IMR-90 (cell line): ENCODE data around the gene RPGRIP1L. TPM values are rescaled to one million over a fixed set of nuclear protein-coding genes. Genes with fewer than 3 reads are reported as not detected.

ENCODE experiments used
- ATAC-seq: fragments of 200-7000 bp; cut with Tn5 transposase; 2 replicates; pipeline ENCODE4 v1.9.1; 2020; ENCODE audit warnings: low read depth, mild to moderate bottlenecking, moderate library complexity
- BruUV-seq: library from RNA; stranded (reverse); fragments of 400-500 nt; replicated peaks from 2 replicates; lab custom pipeline; 2021; lab: Mats Ljungman, UMichigan
- CTCF ChIA-PET: fragments of 300-600 bp; formaldehyde crosslinking; extraction: SDS; loops from one replicate; lab custom pipeline; 2021; ENCODE audit warnings: antibody characterized with exemption; lab: Yijun Ruan, JAX
- POLR2A ChIA-PET: fragments of 300-600 bp; sonication (Branson Sonifier 250); formaldehyde crosslinking; loops from one replicate; lab custom pipeline; 2022; ENCODE audit warnings: antibody characterized with exemption; ENCODE audit not compliant: unreplicated experiment; lab: Charles Lee
- DNase-seq: peaks from one replicate; pipeline ENCODE4 v3.0.0; 2013
- H2AFZ ChIP-seq: replicated peaks from 2 replicates; pipeline ENCODE3; 2013; ENCODE audit warnings: low read length, mild to moderate bottlenecking; ENCODE audit not compliant: poor library complexity
- H2AK5ac ChIP-seq: 2 replicates; pipeline ENCODE4 v1.6.1; 2013; ENCODE audit warnings: low read depth, low read length, inconsistent platforms
- H2AK9ac ChIP-seq: replicated peaks from 2 replicates; pipeline ENCODE3; 2013; ENCODE audit warnings: mild to moderate bottlenecking, low read depth, low read length, moderate library complexity; ENCODE audit not compliant: poor library complexity
- H2BK120ac ChIP-seq: 2 replicates; pipeline ENCODE4 v1.6.1; 2013; ENCODE audit warnings: low read depth, low read length, inconsistent platforms
- H2BK15ac ChIP-seq: 3 replicates; pipeline ENCODE4 v1.6.1; 2013; ENCODE audit warnings: low read depth, low read length, inconsistent platforms
- H2BK20ac ChIP-seq: 2 replicates; pipeline ENCODE4 v1.6.1; 2013; ENCODE audit warnings: low read depth, mild to moderate bottlenecking, inconsistent platforms, low read length, moderate library complexity
- H2BK5ac ChIP-seq: 2 replicates; pipeline ENCODE4 v1.6.1; 2013; ENCODE audit warnings: mild to moderate bottlenecking, low read depth, low read length, inconsistent platforms; ENCODE audit not compliant: poor library complexity, severe bottlenecking
- H3K14ac ChIP-seq: replicated peaks from 2 replicates; pipeline ENCODE4 v1.6.1; 2013; ENCODE audit warnings: low read depth, low read length, inconsistent platforms
- H3K18ac ChIP-seq: 2 replicates; pipeline ENCODE4 v1.6.1; 2013; ENCODE audit warnings: low read depth, low read length, control low read depth
- H3K23ac ChIP-seq: 2 replicates; pipeline ENCODE4 v1.6.1; 2013; ENCODE audit warnings: low read depth, low read length, inconsistent platforms
- H3K27ac ChIP-seq: 2 replicates; pipeline ENCODE4 v1.5.1; 2013; ENCODE audit warnings: mild to moderate bottlenecking, control low read depth, low read length; ENCODE audit not compliant: insufficient read depth
- H3K27me3 ChIP-seq: 2 replicates; pipeline ENCODE4 v1.6.1; 2013; ENCODE audit warnings: low read length; ENCODE audit not compliant: control insufficient read depth, insufficient read depth
- H3K36me3 ChIP-seq: 2 replicates; pipeline ENCODE4 v1.6.1; 2013; ENCODE audit warnings: low read length, mixed read lengths; ENCODE audit not compliant: control insufficient read depth, insufficient read depth
- H3K4ac ChIP-seq: 2 replicates; pipeline ENCODE4 v1.6.1; 2013; ENCODE audit warnings: low read depth, low read length, inconsistent platforms
- H3K4me1 ChIP-seq: 2 replicates; pipeline ENCODE4 v1.6.1; 2013; ENCODE audit warnings: low read length, mixed read lengths; ENCODE audit not compliant: control insufficient read depth, insufficient read depth
- H3K4me2 ChIP-seq: 2 replicates; pipeline ENCODE4 v1.6.1; 2013; ENCODE audit warnings: low read depth, mild to moderate bottlenecking, control low read depth, low read length, moderate library complexity
- H3K4me3 ChIP-seq: 2 replicates; pipeline ENCODE4 v1.5.1; 2013; ENCODE audit warnings: low read depth, mild to moderate bottlenecking, control low read depth, low read length, moderate library complexity; ENCODE audit not compliant: insufficient read depth
- H3K56ac ChIP-seq: 2 replicates; pipeline ENCODE4 v1.6.1; 2013; ENCODE audit warnings: low read length, inconsistent platforms; ENCODE audit not compliant: insufficient read depth; ENCODE audit errors: extremely low read depth
- H3K79me1 ChIP-seq, 2 experiments: 2 replicates each; pipeline ENCODE4 v1.6.1; 2013; ENCODE audit warnings: low read length in 2 of 2, inconsistent platforms in 1 of 2, low read depth in 1 of 2
- H3K9ac ChIP-seq: 2 replicates; pipeline ENCODE4 v1.6.1; 2013; ENCODE audit warnings: low read depth, low read length, control low read depth
- H3K9me1 ChIP-seq: 2 replicates; pipeline ENCODE4 v1.6.1; 2013; ENCODE audit warnings: low read length, inconsistent platforms; ENCODE audit not compliant: insufficient read depth
- H3K9me3 ChIP-seq: 2 replicates; pipeline ENCODE4 v1.6.1; 2013; ENCODE audit warnings: low read length; ENCODE audit not compliant: control insufficient read depth, insufficient read depth
- H4K20me1 ChIP-seq: 2 replicates; pipeline ENCODE4 v1.6.1; 2013; ENCODE audit warnings: low read length, inconsistent platforms; ENCODE audit not compliant: insufficient read depth
- H4K5ac ChIP-seq: 2 replicates; pipeline ENCODE4 v1.6.1; 2013; ENCODE audit warnings: mild to moderate bottlenecking, low read depth, low read length, control low read depth
- H4K8ac ChIP-seq, 2 experiments: 2 replicates each; pipeline ENCODE4 v1.6.1; 2013; ENCODE audit warnings: low read depth in 2 of 2, low read length in 2 of 2, control low read depth in 1 of 2, inconsistent platforms in 1 of 2
- H4K91ac ChIP-seq: 2 replicates; pipeline ENCODE4 v1.6.1; 2013; ENCODE audit warnings: low read depth, low read length, inconsistent platforms; ENCODE audit not compliant: insufficient read depth
- BHLHE40 ChIP-seq: fragments of 150-350 bp; IDR thresholded peaks from 2 replicates; pipeline ENCODE4 v1.6.1; 2016; ENCODE audit warnings: mild to moderate bottlenecking, low read depth, low read length
- CEBPB ChIP-seq: IDR thresholded peaks from 2 replicates; pipeline ENCODE4 v1.6.1; 2012; ENCODE audit warnings: low read depth, low read length, improper control_type of control experiment
- CHD1 ChIP-seq: IDR thresholded peaks from 2 replicates; pipeline ENCODE4 v1.6.1; 2012; ENCODE audit warnings: low read depth, low read length, improper control_type of control experiment
- CTCF ChIP-seq: conservative IDR thresholded peaks from 2 replicates; pipeline ENCODE4 v1.5.1; 2012; ENCODE audit warnings: mild to moderate bottlenecking, low read depth, low read length, improper control_type of control experiment
- ELK1 ChIP-seq: fragments of 150-350 bp; IDR thresholded peaks from 2 replicates; pipeline ENCODE4 v1.6.1; 2016; ENCODE audit warnings: low read depth, mild to moderate bottlenecking, low read length, moderate library complexity, borderline replicate concordance
- FOS ChIP-seq: fragments of 150-350 bp; IDR thresholded peaks from 2 replicates; pipeline ENCODE4 v1.6.1; 2016; ENCODE audit warnings: low read depth, low read length
- MAFK ChIP-seq: IDR thresholded peaks from 2 replicates; pipeline ENCODE4 v1.6.1; 2012; ENCODE audit warnings: low read depth, low read length, improper control_type of control experiment
- MAZ ChIP-seq: IDR thresholded peaks from 2 replicates; pipeline ENCODE4 v1.6.1; 2012; ENCODE audit warnings: low read depth, mild to moderate bottlenecking, low read length, improper control_type of control experiment, moderate library complexity, borderline replicate concordance
- MXI1 ChIP-seq: IDR thresholded peaks from 2 replicates; pipeline ENCODE4 v1.6.1; 2012; ENCODE audit warnings: low read depth, mild to moderate bottlenecking, low read length, moderate library complexity, borderline replicate concordance
- NFE2L2 ChIP-seq: fragments of 150-350 bp; IDR thresholded peaks from 2 replicates; pipeline ENCODE4 v1.6.1; 2016; ENCODE audit warnings: low read depth, mild to moderate bottlenecking, low read length
- POLR2A ChIP-seq: IDR thresholded peaks from 2 replicates; pipeline ENCODE4 v1.6.1; 2012; ENCODE audit warnings: mild to moderate bottlenecking, low read depth, low read length
- RAD21 ChIP-seq: IDR thresholded peaks from 2 replicates; pipeline ENCODE4 v1.6.1; 2012; ENCODE audit warnings: low read length, improper control_type of control experiment
- RCOR1 ChIP-seq: IDR thresholded peaks from 2 replicates; pipeline ENCODE4 v1.6.1; 2012; ENCODE audit warnings: mild to moderate bottlenecking, low read length, improper control_type of control experiment; ENCODE audit not compliant: insufficient replicate concordance
- RFX5 ChIP-seq: IDR thresholded peaks from 2 replicates; pipeline ENCODE4 v1.8.0; 2012; ENCODE audit warnings: low read depth, mild to moderate bottlenecking, low read length, moderate library complexity
- SMC3 ChIP-seq: fragments of 150-350 bp; IDR thresholded peaks from 2 replicates; pipeline ENCODE4 v1.6.1; 2016; ENCODE audit warnings: low read depth, mild to moderate bottlenecking, antibody characterized with exemption, low read length, moderate library complexity
- USF2 ChIP-seq: fragments of 150-350 bp; IDR thresholded peaks from 2 replicates; pipeline ENCODE4 v1.6.1; 2017; ENCODE audit warnings: mild to moderate bottlenecking, antibody characterized with exemption, low read length, low read depth
- WGBS, 2 experiments: methylation state at CpG; one replicate each; pipeline versions ENCODE4 v1.1.5 to v1.1.7; 2013; ENCODE audit warnings: missing lambda C conversion rate in 2 of 2; ENCODE audit not compliant: insufficient read length in 1 of 2; ENCODE audit errors: extremely low coverage in 2 of 2; 5-methylcytosine and 5-hydroxymethylcytosine counted together
- dilution Hi-C: fragments of 300-500 bp; cut with HindIII; formaldehyde crosslinking; loops from one replicate; pipeline ENCODE4 v1.14.3; 2018; ENCODE audit warnings: low sequenced_read_pairs; ENCODE audit not compliant: unreplicated experiment
- in situ Hi-C: fragments of 300-500 bp; cut with MboI; formaldehyde crosslinking; loops from 3 replicates; pipeline ENCODE4 v1.14.3; 2019; ENCODE audit warnings: low sequenced_read_pairs, inconsistent platforms, mixed read lengths
- intact Hi-C: fragments of 100-400 bp; cut with micrococcal nuclease; formaldehyde crosslinking; loops from 2 replicates; pipeline ENCODE4 v1.10.0; 2022
- polyA plus RNA-seq, 3 experiments: library from polyadenylated mRNA; depleted of rRNA; stranded (reverse); fragments of >200 nt; gene quantifications; 2 replicates each; pipeline ENCODE4 v1.2.3, GENCODE V29; 2012; ENCODE audit warnings: low replicate concordance in 1 of 3
- total RNA-seq: library from RNA; depleted of rRNA; stranded (reverse); fragments of >200 nt; gene quantifications from 2 replicates; pipeline ENCODE4 v1.2.3, GENCODE V29; 2012

The RPGRIP1L gene
- total and polyA plus RNA-seq, 2 of the 4 experiments (the other 2 are of a cell fraction) = 7.3 to 10.4 TPM

GRCh38 chr16:53692146-53692545 is 11.5 kb downstream of the RPGRIP1L start:
- ChIA-PET CTCF (interaction anchor here (1.0 to 1.5 kb wide), 2 partner anchors 12 to 50 kb away, joined by 3 to 4 read pairs; partner anchors contain the start of genes FTO and RPGRIP1L), POLR2A (interaction anchor here (0.6 kb wide), 1 partner anchor 9 kb away, joined by 3 read pairs; no protein-coding TSS in a partner anchor)
- no peak for ATAC-seq
- no peak overlapping the region for H2BK120ac ChIP-seq
- H3K9me3 ChIP-seq = no peaks in the 10 kb centered on the region
- no CpG with 5 or more reads among the region's 5 CpGs for WGBS, 2 experiments
- intact Hi-C loops = no loop called here
- in situ Hi-C loops = no loop called here
- no peak overlapping the region for H2AFZ ChIP-seq
- no peak overlapping the region for H3K27ac ChIP-seq
- H4K20me1 ChIP-seq = no peaks in the 10 kb centered on the region
- TF ChIP-seq RCOR1 (no peak), CEBPB (no peak), NFE2L2 (no peak), RFX5 (no peak), MXI1 (no peak), CTCF (no peak), MAZ (no peak), SMC3 (no peak), MAFK (no peak), USF2 (no peak), ELK1 (no peak), FOS (no peak), POLR2A (no peak), CHD1 (no peak), RAD21 (no peak), BHLHE40 (no peak)
- H4K8ac ChIP-seq = no peak overlapping the region
- no peak for DNase-seq
- no TSS peak for BruUV-seq
- dilution Hi-C loops = no loop called here
- H4K91ac ChIP-seq = no peak overlapping the region
- H2AK9ac ChIP-seq = no peak overlapping the region
- H2AK5ac ChIP-seq = no peak overlapping the region
- no peaks in the 10 kb centered on the region; the same call in 1 of the 2 replicates for H3K4me1 ChIP-seq
- H3K9ac ChIP-seq = no peak overlapping the region
- H3K79me1 ChIP-seq = no peaks in the 10 kb centered on the region
- no peak overlapping the region for H3K4me2 ChIP-seq
- H3K56ac ChIP-seq = no peak overlapping the region
- H2BK15ac ChIP-seq = no peak overlapping the region
- no peaks in the 10 kb centered on the region for H3K9me1 ChIP-seq
- H3K4me3 ChIP-seq = no peak overlapping the region
- no peak overlapping the region for H3K4ac ChIP-seq
- no peak overlapping the region for H4K5ac ChIP-seq
- H3K14ac ChIP-seq = no peak overlapping the region
- no peak overlapping the region for H2BK5ac ChIP-seq
- no peaks in the 10 kb centered on the region for H3K36me3 ChIP-seq
- no peak overlapping the region for H2BK20ac ChIP-seq
- no peak overlapping the region for H3K23ac ChIP-seq
- no peaks in the 10 kb centered on the region for H3K27me3 ChIP-seq
- no peak overlapping the region for H3K18ac ChIP-seq
